ENCODE measurements around the gene ABL1. TPM values are rescaled to one million over a fixed set of nuclear protein-coding genes. Genes with fewer than 3 reads are reported as not detected.

The ABL1 gene
- total RNA-seq, 1 donor from 2014 or later = 113 TPM

DNA sequence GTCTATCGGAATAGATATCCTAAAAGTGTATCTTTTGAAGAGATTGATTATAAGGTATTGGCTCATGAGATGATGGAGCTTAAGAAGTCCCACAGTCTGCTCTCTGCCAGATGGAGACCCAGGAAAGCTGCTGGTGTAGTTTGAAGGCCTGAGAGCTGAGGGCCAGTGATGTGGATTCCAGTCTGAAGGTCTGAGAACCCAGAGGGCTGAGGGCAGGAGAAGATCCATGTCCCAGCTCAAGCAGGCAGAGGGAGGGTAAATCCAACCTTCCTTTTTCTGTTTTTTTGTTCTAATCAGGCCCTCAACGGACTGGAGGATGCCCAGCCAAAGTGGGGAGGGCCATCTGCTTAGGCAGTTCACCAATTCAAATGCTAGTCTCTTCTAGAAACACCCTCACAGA lies 11.0 kb upstream of the ABL1 start:
- Histone ChIP-seq H3K9me3 (ENCODE audit: insufficient read depth, low read depth, low read length) (no peaks in the 10 kb centered on the region), H3K27me3 (ENCODE audit: insufficient read depth, low read length) (no peaks in the 10 kb centered on the region), H3K4me1 (ENCODE audit: insufficient read depth, low read length) (peaks cover 29% of the 10 kb centered on the region), H3K9ac (ENCODE audit: low read length) (peak overlapping the region; percentile 65), H3K27ac (ENCODE audit: low read depth, low read length) (peak overlapping the region; percentile 58), H2AFZ (ENCODE audit: low read depth, low read length) (no peak overlapping the region), H4K20me1 (ENCODE audit: insufficient read depth, low read length) (peaks cover 5% of the 10 kb centered on the region), H3K79me2 (ENCODE audit: insufficient read depth, low read length) (peaks cover 57% of the 10 kb centered on the region), H3K36me3 (ENCODE audit: insufficient read depth, low read length) (no peaks in the 10 kb centered on the region), H3K4me2 (ENCODE audit: low read length) (peak overlapping the region; percentile 78), H3K4me3 (ENCODE audit: insufficient read depth, low read depth, low read length) (no peak overlapping the region)
- Mint-ChIP-seq H3K4me1 (ENCODE audit: low read depth, unreplicated experiment) (peaks cover 35% of the 10 kb centered on the region), H3K36me3 (ENCODE audit: low read depth, unreplicated experiment) (no peaks in the 10 kb centered on the region), H3K27me3 (ENCODE audit: low read depth, unreplicated experiment) (no peaks in the 10 kb centered on the region), H3K9me3 (ENCODE audit: unreplicated experiment) (peaks cover 4% of the 10 kb centered on the region), H3K27ac (ENCODE audit: unreplicated experiment) (peak overlapping the region; percentile 94), H3K4me3 (ENCODE audit: unreplicated experiment) (peak overlapping the region; percentile 20)
- DNase-seq (ENCODE audit: low read depth) (no peak), FAIRE-seq (no peak)
- TF ChIP-seq EZH2 (IDR thresholded peaks at IDR 0.05; ENCODE audit: insufficient read depth, low read length) = no peak
- TF ChIP-seq, protein P1, sequence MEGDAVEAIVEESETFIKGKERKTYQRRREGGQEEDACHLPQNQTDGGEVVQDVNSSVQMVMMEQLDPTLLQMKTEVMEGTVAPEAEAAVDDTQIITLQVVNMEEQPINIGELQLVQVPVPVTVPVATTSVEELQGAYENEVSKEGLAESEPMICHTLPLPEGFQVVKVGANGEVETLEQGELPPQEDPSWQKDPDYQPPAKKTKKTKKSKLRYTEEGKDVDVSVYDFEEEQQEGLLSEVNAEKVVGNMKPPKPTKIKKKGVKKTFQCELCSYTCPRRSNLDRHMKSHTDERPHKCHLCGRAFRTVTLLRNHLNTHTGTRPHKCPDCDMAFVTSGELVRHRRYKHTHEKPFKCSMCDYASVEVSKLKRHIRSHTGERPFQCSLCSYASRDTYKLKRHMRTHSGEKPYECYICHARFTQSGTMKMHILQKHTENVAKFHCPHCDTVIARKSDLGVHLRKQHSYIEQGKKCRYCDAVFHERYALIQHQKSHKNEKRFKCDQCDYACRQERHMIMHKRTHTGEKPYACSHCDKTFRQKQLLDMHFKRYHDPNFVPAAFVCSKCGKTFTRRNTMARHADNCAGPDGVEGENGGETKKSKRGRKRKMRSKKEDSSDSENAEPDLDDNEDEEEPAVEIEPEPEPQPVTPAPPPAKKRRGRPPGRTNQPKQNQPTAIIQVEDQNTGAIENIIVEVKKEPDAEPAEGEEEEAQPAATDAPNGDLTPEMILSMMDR (IDR thresholded peaks at IDR 0.05; ENCODE audit: insufficient read depth, low read depth, low read length) = no peak

DNA sequence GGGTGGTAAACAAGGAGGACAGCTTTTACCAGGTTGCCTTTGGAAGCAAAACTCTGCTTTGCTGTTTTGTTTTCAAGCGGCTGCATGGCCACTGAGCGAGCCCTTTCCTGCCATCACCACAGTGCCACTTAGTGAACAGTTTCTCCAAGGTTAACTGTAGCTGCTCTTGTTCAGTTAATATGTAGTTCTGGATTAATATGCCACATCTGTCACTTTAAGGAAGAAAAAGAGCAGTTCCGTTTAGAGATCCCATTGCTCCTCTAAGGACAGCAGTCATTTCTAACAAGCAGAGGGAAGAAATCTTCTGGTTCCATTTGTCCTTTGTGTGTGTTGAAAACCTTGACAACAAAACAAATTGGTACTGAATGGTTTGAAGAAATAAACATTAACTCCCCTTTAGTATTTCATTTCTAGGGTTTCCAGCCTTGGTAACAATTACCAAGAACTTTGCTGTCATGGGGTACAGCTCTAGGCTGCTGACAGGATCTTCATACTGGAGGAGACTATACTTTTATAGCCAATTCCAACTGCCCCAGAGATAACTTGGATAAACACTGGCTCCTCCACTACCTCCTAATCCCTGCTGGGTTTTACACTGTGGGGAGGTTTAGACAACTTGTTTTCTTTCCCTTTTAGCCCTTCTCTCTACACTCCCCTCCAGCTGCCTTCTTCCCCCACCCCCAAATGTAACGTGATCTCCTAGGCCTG lies 10.3 kb upstream of the ABL1 start:
- peaks cover 55% of the 10 kb centered on the region for H3K79me2 ChIP-seq (ENCODE audit: insufficient read depth, low read length)
- Mint-ChIP-seq H3K4me3 (ENCODE audit: unreplicated experiment) (peak overlapping the region; percentile 58), H3K27me3 (ENCODE audit: low read depth, unreplicated experiment) (no peaks in the 10 kb centered on the region), H3K4me1 (ENCODE audit: low read depth, unreplicated experiment) (peaks cover 35% of the 10 kb centered on the region), H3K36me3 (ENCODE audit: low read depth, unreplicated experiment) (no peaks in the 10 kb centered on the region), H3K27ac (ENCODE audit: unreplicated experiment) (peak overlapping the region; percentile 94), H3K9me3 (ENCODE audit: unreplicated experiment) (peaks cover 4% of the 10 kb centered on the region)
- H2AFZ ChIP-seq (ENCODE audit: low read depth, low read length) = no peak overlapping the region
- H3K36me3 ChIP-seq (ENCODE audit: insufficient read depth, low read length) = no peaks in the 10 kb centered on the region
- FAIRE-seq (peak; percentile 71), DNase-seq (ENCODE audit: low read depth) (peak; percentile 74)
- H3K4me1 ChIP-seq (ENCODE audit: insufficient read depth, low read length) = peaks cover 29% of the 10 kb centered on the region
- TF ChIP-seq, protein P1 (IDR thresholded peaks at IDR 0.05; ENCODE audit: insufficient read depth, low read depth, low read length) = no peak
- no peaks in the 10 kb centered on the region for H3K27me3 ChIP-seq (ENCODE audit: insufficient read depth, low read length)
- H3K27ac ChIP-seq (ENCODE audit: low read depth, low read length) = peak overlapping the region; percentile 58
- peak overlapping the region; percentile 6 for H3K4me3 ChIP-seq (ENCODE audit: insufficient read depth, low read depth, low read length)
- peak overlapping the region; percentile 78 for H3K4me2 ChIP-seq (ENCODE audit: low read length)
- peaks cover 5% of the 10 kb centered on the region for H4K20me1 ChIP-seq (ENCODE audit: insufficient read depth, low read length)
- H3K9me3 ChIP-seq (ENCODE audit: insufficient read depth, low read depth, low read length) = no peaks in the 10 kb centered on the region
- H3K9ac ChIP-seq (ENCODE audit: low read length) = peak overlapping the region; percentile 65

DNA sequence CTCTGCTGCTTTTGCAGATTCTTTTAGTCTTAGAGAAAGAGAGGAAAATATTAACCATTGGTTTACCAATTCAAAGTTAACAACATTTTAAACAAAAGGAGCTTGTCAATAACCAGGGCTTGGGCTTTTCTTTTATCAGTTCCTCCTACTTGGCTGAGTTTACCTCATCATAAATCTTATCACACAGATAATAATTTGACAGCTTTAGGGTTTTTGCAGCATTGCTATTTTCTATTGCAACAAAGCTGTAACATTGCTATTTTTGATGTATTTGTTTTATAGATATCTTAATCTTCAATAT lies 9.8 kb upstream of the ABL1 start:
- peaks cover 53% of the 10 kb centered on the region for H3K79me2 ChIP-seq (ENCODE audit: insufficient read depth, low read length)

More for the DNA sequence above, 9.8 kb upstream of the ABL1 start:
- Histone ChIP-seq H3K36me3 (ENCODE audit: insufficient read depth, low read length) (no peaks in the 10 kb centered on the region), H3K4me2 (ENCODE audit: low read length) (peak overlapping the region; percentile 78), H2AFZ (ENCODE audit: low read depth, low read length) (no peak overlapping the region), H3K9me3 (ENCODE audit: insufficient read depth, low read depth, low read length) (no peaks in the 10 kb centered on the region), H4K20me1 (ENCODE audit: insufficient read depth, low read length) (peaks cover 5% of the 10 kb centered on the region), H3K27me3 (ENCODE audit: insufficient read depth, low read length) (no peaks in the 10 kb centered on the region), H3K27ac (ENCODE audit: low read depth, low read length) (peak overlapping the region; percentile 58), H3K9ac (ENCODE audit: low read length) (peak overlapping the region; percentile 65), H3K4me1 (ENCODE audit: insufficient read depth, low read length) (peaks cover 29% of the 10 kb centered on the region), H3K4me3 (ENCODE audit: insufficient read depth, low read depth, low read length) (peak overlapping the region; percentile 6)
- H3K27me3 Mint-ChIP-seq (ENCODE audit: low read depth, unreplicated experiment) = no peaks in the 10 kb centered on the region
- FAIRE-seq = no peak
- peaks cover 4% of the 10 kb centered on the region for H3K9me3 Mint-ChIP-seq (ENCODE audit: unreplicated experiment)
- peak overlapping the region; percentile 58 for H3K4me3 Mint-ChIP-seq (ENCODE audit: unreplicated experiment)
- H3K36me3 Mint-ChIP-seq (ENCODE audit: low read depth, unreplicated experiment) = no peaks in the 10 kb centered on the region
- H3K4me1 Mint-ChIP-seq (ENCODE audit: low read depth, unreplicated experiment) = peaks cover 35% of the 10 kb centered on the region
- peak overlapping the region; percentile 94 for H3K27ac Mint-ChIP-seq (ENCODE audit: unreplicated experiment)
- TF ChIP-seq EZH2 (IDR thresholded peaks at IDR 0.05; ENCODE audit: insufficient read depth, low read length) = no peak
- TF ChIP-seq, protein P1 (IDR thresholded peaks at IDR 0.05; ENCODE audit: insufficient read depth, low read depth, low read length) = no peak
- no peak for DNase-seq (ENCODE audit: low read depth)

Data from astrocyte (in vitro differentiated cells and primary cell).